Measurements from ENCODE around the gene MATK. TPM values are rescaled to one million over a fixed set of nuclear protein-coding genes. Genes with fewer than 3 reads are reported as not detected.
"Not testable (repeated sequence)": the region's sequence is repeated elsewhere in the genome, so short reads cannot be mapped to it uniquely, and the experiment has no call there.

MATK gene
- total RNA-seq, 1 donor from 2014 or later = 0.24 TPM

DNA sequence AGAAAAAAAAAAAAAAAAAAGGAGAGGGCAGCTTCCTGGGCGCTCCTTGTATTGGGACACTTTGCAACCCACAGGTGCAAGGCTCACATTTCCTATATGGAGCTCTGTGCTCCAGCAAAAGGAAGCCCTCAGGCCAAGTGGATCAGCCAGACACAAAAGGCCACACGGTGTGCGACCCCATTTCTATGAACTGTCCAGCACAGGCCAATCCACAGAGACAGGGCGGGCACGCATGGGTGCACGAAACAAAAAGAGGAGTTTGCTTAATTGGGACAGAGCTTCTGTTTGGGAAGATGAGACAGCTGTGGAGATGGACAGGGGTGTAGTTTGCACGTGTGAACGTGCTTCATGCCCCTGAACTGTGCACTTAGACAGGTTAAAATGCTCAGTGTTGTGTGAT is 31.6 kb upstream of the MATK start:
- intact Hi-C loops (cut with DNase I) = no loop called here
- no peak for ATAC-seq (ENCODE audit: poor library complexity)

DNA sequence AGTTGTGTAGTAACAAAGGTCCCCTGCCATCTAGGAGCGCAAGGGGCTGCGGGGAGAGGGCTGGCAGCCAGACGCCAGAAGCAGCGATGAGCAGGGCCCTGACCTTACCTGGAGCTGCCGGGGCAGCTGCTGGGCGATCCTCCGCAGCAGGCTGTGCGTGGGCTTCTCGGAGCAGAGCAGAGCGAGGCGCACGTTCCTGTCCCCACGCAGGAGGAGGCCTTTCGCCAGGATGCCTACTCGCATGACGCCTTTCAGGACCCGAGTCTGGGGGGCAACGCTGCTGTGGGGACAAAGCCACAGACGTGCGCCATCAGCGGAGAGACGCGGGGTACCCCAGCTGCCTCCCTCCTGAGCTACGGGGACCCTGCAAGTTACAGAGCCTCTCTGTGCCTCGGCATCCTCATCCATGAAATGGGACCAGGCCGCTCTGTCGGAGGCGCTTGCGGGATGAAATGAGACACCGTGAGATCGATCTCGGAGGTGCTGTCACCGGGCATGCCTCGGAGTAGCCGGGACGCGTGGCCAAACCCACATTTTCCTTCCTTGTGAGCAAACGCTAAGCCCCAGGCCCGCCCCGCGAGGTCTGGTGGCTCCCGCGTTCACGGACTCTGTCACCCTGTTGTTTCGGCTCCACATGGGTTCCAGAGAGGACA is 30.5 kb upstream of the MATK start:
- intact Hi-C loops (cut with DNase I) = no loop called here
- ATAC-seq (ENCODE audit: poor library complexity) = no peak
- no peak for DNase-seq

More for the DNA sequence above, 31.6 kb upstream of the MATK start:
- no peak for DNase-seq

DNA sequence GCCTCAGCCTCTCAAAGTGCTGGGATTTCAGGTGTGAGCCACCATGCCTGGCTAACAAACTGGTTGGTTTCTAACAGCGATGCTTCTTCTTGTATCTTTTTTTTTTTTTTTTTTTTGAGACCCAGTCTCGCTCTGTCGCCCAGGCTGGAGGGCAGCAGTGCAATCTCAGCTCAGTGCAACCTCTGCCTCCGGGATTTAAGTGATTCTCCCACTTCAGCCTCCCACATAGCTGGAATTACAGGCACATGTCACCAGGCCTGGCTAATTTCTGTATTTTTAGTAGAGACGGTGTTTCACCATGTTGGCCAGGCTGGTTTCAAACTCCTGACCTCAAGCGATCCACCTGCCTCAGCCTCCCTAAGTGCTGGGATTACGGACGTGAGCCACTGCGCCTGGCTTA is 30.0 kb upstream of the MATK start:
- intact Hi-C loops (cut with DNase I); DNase-seq; ATAC-seq (ENCODE audit: poor library complexity): not testable (repeated sequence)

DNA sequence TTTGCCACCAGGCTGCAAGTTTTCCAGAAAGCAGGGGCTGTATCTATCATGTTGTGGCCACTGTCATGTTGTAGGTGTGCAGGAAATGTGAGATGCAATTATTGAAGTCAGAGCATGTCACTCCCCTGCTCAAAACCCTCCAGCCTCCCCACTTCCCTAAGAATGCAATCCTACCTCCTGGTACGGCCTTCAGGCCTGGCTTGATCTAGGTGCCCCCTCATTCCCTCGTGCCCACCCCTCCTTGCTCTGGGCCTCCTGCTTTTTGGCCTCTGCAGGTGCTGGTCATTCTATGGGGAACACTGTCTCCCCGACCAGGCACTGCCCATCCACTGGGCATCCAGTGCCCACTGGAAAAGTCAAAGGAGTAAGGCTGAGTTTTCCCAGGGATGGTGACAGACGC is 28.5 kb upstream of the MATK start:
- DNase-seq = no peak
- ATAC-seq (ENCODE audit: poor library complexity) = no peak
- intact Hi-C loops (cut with DNase I) = no loop called here

DNA sequence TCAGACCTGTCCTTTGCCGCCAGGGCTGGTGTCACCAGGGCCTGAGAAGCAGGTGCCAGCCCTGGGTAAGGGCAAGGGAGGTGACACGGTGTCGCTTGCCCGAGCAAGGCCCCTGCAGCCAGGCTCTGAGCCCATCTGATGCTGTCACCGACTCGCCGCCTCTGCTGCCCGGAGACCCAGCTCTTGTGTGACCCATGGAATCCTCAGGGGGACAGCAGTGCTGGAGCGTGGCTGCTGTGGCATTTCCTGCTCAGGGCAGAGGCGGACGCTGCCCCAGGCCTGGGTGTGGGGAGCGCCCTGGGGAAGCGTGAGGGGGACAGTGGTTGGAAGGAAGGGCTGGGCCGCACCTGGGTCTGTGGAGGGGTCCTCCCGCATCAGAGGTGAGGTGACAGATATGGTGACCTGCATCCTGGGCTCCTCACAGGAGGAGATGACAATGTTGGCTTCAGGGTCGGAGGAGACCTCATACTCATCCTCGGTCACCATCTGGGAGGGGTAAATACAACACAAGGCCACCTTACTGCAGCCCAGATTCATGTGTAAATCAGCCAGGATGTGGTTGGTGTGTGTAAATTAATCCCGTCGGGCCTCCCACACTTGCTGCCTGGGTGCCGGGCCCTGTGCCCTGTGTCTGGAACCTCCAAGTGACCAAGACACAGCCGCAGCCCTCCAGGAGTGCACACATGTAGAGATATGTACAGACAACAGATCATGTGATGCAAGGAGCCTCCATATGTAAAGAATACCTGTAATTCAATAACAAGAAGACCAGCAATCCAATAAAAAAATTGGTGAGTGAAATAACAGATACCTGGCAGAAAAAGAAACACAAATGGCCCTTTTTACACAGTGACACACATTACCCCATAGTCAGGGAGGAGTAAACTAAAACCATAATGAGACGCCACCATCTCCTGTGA is 27.6 kb upstream of the MATK start:
- DNase-seq (no peak), ATAC-seq (ENCODE audit: poor library complexity) (peak; percentile 19)
- intact Hi-C loops (cut with DNase I) = no loop called here

DNA sequence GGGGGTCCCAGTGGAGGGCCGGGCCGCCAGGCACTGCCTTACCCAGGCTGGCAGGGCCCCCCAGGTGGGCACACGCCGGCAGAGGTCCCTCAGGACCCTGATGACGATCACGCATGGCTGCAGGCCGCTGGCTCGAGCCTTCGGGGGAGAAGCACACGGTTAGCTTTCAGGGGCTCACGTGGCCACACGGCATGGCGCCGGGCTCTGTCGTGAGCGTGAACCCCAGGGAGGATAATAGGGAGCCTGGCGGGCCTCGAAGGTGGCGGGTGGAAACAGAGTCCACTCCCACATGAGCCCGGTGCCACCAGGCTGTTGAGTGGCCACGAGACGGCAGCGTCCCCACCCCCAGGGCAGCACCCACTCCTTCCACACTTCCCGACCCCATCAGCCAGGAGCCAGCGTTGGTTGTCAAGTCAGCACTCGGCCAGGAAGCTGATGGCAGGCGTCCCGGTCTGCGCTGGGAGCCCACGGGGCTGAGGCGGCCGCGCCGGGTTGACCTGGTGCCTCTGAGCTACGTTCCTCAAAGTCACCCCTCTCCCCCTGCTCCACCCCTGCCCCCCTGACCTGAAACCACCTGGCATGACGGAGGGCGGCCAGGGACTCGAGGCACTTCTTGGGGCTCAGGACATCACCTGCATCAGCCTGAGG is 24.7 kb upstream of the MATK start:
- ATAC-seq (ENCODE audit: poor library complexity) (no peak), DNase-seq (no peak)
- intact Hi-C loops (cut with DNase I) = no loop called here

DNA sequence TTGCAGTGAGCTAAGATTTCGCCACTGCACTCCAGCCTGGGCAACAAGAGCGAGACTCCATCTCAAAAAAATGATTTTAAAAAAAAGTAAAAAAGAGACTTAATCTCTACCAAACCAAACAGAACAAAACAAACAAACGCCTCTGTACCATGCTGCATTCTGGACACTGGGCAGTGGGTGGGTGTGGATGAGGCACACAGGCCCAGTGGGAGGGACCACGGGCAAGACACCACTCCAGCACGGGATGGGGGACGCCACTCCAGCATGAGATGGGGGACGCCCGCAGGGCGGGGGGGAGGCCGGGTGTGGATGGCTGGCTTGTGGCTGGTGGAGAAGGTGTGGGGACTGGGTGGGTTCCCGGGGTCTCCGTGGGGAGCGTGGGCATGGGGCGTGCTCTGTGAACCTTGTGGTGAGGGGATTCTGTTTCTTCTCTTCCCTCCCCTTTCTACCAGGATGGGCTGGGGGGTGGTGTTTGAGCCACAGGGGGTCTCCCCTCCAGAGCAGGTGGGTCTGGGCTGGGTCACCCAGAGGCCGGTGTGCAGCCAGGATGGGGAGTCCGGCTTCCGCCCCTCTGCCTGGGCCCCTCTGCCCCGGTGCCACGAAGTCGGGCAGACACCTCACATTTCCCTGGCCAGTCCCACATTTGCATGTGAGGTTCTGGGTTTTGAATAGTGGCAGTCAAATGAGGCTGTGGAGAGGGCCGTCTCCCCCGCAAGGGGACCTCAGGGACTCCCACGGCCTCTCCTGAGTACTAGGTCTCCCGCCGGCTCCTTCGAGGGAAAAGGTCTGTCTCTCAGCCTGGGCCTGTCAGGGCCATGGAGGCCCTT is 23.9 kb upstream of the MATK start:
- no peak for DNase-seq
- intact Hi-C loops (cut with DNase I) = no loop called here
- ATAC-seq (ENCODE audit: poor library complexity) = no peak

DNA sequence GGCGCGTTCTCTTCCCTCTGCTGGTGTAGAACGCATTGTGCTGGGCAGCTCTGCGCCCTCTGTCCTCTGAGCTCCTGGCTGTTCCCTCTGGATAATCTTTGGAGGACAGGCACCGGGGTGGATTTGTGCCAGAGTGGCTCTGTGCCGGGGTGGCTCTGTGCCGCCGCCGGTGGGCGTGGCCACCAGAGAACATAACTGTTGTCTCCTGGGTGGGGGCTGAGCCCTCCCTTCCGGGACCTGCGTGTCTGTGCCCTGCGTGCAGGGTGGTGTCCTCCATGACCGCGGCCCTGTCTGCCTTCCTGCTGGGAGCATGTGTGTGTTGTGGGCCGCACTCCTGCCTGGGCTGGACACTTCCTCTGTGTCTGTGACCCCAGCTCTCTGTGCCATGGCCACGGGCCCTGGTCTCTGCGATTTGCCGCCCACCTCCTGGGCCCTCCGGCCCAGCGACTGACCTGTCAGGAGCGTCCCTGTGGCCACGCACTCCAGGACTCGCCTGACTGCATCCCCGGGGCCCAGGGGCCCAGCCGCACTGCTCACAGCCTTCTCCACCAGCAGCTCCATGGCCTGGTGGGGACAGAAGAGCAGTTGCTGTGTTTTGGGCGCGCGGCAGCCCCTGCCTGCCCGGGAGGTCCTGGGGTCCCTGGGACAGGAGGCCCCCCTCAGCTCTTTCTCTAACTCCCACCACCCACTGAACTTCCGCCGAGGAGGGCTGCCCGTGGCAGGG is 22.4 kb upstream of the MATK start:
- no peak for DNase-seq
- intact Hi-C loops (cut with DNase I) = no loop called here
- peak; percentile 39 for ATAC-seq (ENCODE audit: poor library complexity)

DNA sequence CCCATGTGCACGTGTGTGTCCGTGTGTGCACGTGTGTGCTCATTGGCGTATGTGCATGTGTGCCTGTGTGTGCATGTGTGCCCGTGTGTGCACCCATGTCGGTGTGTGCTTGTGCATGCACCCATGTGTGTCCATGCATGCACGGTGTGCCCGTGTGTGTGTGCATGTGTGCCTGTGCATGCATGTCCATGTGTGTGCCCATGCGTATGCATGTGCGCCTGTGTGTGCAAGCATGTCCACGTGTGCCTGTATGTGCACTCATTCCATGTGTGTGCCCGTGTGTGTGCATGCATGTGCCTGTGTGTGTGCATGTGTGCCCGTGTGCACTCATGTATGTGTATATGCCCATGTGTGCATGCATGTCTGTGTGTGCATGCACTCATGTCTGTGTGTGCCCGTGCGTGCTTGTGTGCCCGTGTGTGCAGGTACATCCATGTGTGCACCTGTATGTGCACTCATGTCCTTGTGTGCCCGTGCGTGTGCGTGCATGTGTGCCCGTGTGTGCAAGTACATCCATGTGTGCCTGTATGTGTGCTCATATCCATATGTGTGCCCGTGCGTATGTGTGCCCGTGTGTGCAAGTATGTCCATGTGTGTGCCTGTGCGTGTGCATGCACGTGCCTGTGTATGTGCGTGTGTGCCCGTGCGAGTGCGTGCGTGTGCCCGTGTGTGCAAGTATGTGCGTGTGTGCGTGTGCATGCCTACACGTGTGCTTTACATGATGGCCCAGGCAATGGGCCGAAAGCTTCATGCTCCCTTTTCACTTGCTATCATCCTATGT is 21.6 kb upstream of the MATK start:
- DNase-seq (no peak), ATAC-seq (ENCODE audit: poor library complexity) (no peak)
- intact Hi-C loops (cut with DNase I) = no loop called here

DNA sequence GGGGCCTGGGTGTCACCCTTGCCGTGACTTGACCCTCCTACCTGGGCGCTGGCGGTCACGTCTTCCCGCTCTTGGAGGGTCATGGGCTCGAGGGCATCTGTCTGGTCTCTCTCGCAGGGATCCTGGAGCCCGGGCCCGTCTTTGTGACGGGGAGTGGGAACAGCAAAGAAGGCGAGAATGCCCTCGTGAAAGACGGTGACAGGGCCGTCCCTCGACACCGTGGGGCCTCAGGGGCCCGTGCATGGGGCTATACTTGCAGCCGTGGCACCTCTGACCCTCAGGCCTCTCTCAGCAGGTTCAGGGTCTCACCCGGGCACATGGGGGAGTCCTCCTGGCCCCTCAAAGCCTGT is 20.9 kb upstream of the MATK start:
- DNase-seq (no peak), ATAC-seq (ENCODE audit: poor library complexity) (no peak)
- intact Hi-C loops (cut with DNase I) = no loop called here

DNA sequence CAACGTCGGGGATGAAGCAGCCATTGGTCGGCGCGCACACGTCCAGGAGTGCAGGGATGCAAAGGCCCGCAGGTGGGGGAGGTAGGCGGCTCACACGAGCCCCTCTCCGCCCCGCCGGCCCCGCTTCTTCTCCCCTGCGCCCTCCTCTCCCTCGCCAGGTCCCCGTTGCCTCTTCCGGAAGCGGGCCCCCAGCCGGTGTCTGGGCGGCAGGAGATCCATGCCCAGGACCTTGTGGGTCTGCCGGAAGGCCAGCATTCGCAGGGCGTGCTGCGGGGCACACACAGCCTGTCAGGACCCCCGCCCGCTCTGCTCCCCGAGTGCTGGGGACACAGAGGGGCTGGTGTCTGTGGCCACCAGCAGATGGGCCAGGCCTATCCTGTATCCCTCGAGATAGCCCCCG is 19.7 kb upstream of the MATK start:
- intact Hi-C loops (cut with DNase I) = no loop called here

DNA sequence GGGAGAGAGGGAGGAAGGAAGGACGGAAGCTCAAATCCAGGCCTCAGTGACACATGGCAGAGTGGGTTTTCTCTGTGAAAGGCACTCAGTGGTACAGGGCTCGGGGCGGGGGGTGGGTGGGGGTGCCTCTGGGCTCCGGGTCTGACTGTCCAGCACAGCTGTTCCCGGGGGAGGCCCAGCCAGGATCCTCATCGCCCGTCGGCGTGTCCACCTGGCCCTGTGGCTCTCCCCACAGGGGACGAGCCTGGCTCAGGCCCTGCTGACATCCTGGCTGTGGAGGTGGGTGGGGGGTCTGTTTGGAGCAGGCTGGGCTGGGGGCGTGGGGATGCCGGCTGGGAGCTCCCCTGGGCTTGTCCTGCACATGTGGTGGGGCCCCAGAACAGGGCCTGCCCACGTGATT is 18.2 kb upstream of the MATK start:
- ATAC-seq (ENCODE audit: poor library complexity) (no peak), DNase-seq (no peak)
- intact Hi-C loops (cut with DNase I) = no loop called here

More for the DNA sequence above, 19.7 kb upstream of the MATK start:
- ATAC-seq (ENCODE audit: poor library complexity) (no peak), DNase-seq (no peak)

DNA sequence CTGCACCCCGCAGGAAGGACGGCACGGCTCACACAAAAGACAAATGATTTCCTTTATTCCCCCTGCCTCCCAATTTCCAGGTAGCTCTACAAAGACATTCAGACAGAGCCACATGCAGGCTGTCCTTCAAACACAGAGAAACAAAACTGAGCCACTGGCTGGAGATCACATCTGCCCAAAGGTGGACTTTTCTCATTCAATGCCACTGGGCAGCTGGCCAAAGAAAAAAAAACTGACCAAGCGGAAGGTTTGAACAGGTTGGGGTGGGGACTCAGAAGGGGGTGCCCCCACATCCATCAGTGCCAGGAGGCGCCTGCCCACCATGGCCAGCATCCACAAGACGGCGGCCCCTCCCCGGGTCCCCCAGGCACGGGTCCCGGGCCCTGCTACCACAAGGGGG is 17.8 kb upstream of the MATK start:
- ATAC-seq (ENCODE audit: poor library complexity) (no peak), DNase-seq (no peak)
- intact Hi-C loops (cut with DNase I) = no loop called here

DNA sequence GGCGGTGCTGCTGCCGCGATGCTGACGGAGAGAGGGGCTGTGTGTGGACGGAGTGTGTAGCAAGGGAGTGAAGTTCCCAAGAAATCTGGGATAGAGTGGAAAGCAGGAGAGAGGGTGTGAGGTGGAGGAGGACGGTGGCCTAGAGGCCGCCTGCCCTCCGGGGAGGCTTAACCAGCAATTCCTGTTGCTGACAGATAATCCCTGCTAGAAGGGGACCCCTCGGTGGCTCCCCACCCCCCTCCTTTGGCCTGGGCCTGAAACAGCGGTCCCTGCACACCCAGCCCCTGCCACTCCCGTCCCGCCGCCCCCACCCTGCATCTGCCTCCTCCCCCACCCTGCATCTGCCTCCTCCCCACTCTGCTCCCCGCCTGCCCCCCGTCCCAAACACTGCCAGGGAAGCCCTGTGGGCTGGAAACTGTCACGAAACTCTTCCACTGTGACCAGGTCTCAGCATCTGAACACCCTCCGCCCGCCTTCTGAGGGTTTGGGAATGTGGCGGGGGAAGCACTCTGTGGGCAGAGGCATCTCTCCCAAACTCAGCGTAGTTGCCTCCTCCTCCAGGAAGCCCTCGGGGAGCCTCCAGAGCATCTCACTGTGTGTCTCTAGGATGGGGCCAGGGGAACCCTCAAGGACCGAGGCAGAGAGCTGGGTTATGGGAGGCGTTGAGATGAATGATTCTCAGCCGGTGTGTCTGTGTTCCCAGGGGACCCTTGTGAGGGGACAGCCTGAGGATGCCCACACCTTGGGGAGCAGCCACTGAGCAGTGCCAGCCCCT is 17.1 kb upstream of the MATK start:
- ATAC-seq (ENCODE audit: poor library complexity) (no peak), DNase-seq (no peak)
- intact Hi-C loops (cut with DNase I) = no loop called here

DNA sequence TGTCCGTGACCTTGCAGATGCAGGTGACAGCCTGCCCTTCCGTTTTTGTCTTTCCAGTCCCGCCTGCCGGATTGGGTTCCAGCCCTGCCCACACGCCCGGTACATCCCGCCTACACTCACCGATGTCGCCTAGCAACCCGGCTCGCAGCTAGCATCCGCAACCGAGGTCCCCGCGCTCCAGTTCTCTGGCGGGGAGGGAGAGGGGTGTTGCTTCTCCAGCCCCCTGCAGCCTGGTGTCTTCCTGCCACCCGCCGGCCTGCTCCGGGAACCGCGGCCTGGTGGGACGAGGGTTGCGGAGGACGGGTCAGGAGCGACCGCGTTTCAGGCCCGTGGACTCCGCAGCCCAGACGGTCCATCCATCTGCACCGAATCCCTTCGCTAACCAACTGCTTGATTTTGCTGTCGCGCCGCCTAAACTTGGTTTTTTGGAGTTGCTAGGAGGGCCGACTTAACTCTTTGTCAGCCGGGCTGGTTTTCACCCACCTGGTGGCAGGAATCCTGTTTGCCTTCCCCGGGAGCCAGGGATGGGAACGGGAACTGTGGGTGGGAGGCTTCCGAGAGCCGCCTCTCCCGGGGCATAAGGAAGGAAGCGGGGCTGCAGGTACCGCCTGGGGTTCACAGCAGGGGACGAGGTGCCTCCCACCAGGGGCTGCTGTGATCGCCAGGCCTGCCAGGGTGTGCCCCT is 15.4 kb upstream of the MATK start:
- intact Hi-C loops (cut with DNase I) = no loop called here
- ATAC-seq (ENCODE audit: poor library complexity) (peak; percentile 34), DNase-seq (no peak)

DNA sequence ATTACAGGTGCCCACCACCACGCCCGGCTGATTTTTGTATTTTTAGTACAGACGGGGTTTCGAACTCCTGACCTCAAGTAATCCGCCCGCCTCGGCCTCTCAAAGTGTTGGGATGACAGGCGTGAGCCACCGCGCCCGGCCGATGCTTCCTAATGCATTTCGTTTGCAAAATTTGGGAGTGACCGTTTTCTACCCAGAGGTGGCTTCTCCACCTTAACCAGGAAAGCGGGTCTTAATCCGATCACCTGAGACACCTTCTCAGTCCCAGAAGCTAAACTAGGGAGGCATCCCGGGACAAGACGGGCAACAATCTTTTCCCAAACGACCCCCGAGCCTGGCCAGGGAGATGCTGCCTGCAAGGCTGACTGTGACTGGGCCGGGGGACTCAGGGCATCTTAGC is 14.8 kb upstream of the MATK start:
- intact Hi-C loops (cut with DNase I) = no loop called here
- ATAC-seq (ENCODE audit: poor library complexity) (no peak), DNase-seq (no peak)
